GM12891 (cell line): ENCODE data around the gene APOH.

ENCODE experiments used
- DNase-seq: peaks from one replicate; pipeline ENCODE4 v3.0.0; 2011; ENCODE audit warnings: low spot score; ENCODE audit not compliant: insufficient read length
- FAIRE-seq: peaks from 2 replicates; lab custom pipeline; 2011; peaks lifted over from hg19 to GRCh38; lab: Jason Lieb, UNC
- PAX5 ChIP-seq: IDR thresholded peaks from 2 replicates; pipeline ENCODE4 v1.6.1; 2011; ENCODE audit warnings: low read length, moderate library complexity, mild to moderate bottlenecking; ENCODE audit not compliant: insufficient read depth, severe bottlenecking
- POLR2A ChIP-seq: IDR thresholded peaks from 2 replicates; pipeline ENCODE4 v1.6.1; 2011; ENCODE audit warnings: low read depth, low read length, control low read depth
- POLR2AphosphoS5 ChIP-seq: IDR thresholded peaks from 2 replicates; pipeline ENCODE4 v1.6.1; 2011; ENCODE audit warnings: low read depth, low read length, control low read depth
- POU2F2 ChIP-seq: IDR thresholded peaks from 2 replicates; pipeline ENCODE4 v1.6.1; 2011; ENCODE audit warnings: low read depth, mild to moderate bottlenecking, control low read depth, low read length, moderate library complexity
- SPI1 ChIP-seq: IDR thresholded peaks from 2 replicates; pipeline ENCODE4 v1.6.1; 2011; ENCODE audit warnings: low read depth, low read length, control low read depth
- TAF1 ChIP-seq: IDR thresholded peaks from 2 replicates; pipeline ENCODE4 v1.6.1; 2011; ENCODE audit warnings: low read depth, low read length, control low read depth

Gene APOH

DNA sequence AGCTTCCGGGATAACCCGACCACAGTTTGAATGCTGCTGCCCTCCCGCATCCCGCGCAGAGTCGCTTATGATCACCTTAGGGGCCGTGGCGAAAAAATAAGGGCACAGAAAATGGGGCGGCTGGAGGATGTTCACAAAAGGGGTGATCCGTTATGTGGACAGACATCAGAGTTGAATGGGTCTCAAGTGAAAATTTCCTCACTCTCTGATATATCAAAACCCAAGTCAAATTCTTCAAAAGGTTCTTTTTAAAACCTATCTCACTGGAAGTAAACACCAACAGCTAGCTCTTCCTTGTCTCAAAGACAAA, 36.9 kb downstream of the APOH start:
- DNase-seq = no peak
- FAIRE-seq = no peak
- TF ChIP-seq POU2F2 = no peak
- no peak for TF ChIP-seq SPI1
- no peak for TF ChIP-seq POLR2AphosphoS5
- TF ChIP-seq TAF1 = no peak
- TF ChIP-seq POLR2A = no peak
- no peak for TF ChIP-seq PAX5

DNA sequence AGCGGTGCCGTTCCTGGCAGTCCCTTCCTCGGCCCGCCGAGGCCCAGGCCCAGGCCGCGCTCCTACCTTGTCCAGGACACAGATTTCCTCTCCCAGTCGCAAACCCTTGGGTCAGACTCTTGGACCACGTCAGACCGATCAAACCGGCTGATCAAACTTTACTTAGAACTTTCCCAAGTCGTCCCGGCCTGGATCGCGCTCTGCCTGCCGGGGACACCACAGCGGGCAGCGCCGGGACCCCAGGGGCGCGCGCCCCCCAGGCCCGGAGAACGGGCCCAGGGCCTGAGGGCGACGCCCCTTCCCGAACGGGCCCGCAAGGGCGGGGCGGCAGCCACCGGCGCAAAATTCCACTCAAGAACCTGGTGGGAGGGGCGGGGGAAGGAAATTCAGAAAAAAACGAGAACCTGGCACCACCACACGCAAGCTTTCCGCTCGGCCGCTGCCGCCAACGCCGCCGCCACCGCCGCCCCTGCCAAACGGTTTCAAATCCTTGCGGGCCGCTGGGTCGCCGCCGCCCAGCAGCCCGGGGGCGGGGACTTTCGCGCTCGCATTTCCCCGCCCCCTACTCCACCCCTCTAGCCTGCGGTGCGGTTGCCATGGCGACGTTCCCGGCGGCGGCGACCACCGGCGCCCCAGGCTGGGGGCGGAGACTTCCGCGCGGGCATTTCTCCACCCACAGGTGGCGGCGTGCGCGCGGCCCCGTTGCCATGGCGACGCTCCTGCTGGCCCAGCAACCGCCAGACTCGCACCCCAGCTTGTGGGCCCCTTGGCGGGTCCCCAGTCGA, 37.4 kb downstream of the APOH start, which contains the start of gene CEP112:
TSS of gene CEP112 (minus strand) at position 541 of the 785 bp plus-strand sequence.
- TF ChIP-seq POU2F2 = no peak
- peak; percentile 21 for TF ChIP-seq PAX5
- TF ChIP-seq SPI1 = no peak
- DNase-seq = peak; percentile 58
- no peak for FAIRE-seq

DNA sequence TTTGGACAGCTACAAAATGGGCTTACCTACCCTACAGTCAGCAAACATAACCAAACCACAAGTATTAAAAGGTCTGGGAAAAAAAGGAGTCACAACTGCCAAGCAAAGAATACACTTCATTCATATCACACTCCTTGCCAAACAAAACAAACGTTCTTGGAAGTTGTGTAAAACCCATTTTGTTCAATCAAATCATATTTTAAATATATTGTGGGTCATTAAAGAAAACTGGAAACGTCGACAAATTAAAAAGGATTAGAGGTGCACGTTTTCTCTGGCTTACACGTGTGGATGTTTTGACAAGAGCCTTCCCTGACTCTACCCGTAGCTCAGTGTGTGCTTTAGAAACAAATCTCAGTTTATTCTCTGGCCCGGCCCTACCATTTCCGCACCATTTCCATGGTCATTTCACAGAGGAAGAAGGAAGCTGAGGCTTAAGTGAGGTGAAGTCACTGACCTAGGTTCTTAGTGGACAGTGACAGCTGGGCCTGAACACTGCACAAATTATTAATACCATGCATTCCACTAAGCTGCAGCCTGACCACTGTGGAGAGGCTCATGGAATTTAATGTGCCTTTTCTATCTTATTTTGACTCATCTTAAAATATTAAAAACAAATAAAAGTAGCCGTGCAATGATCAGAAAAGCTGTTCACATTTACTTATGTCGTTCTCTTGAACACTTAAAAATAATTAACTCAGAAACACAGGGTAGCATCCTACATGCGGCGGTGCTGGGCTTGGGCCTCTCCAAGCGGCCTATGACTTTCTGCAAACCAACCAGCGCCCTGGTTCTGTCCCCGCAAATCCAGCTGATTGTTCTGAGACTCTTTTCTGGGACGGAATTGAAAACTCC, 38.2 kb downstream of the APOH start:
- TF ChIP-seq SPI1 (no peak), POU2F2 (no peak)
- FAIRE-seq (no peak), DNase-seq (no peak)

DNA sequence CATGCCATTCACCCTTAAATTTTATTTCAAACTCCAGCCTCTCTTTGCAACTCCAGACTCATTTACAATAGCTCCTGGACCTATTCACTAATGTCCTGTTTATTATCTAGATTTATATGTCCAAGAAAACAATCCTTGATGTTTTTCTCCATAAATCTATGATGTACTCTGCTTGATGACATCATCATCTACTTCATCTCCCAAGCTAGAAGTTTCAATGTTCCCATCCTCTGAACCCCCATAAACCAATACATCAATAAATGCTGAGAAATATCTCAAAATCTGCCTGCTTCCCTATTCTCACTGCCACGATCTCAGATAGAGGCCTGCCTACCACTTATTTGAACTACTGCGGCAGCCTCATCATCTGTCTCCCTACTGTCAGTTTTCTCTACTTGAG, 41.5 kb downstream of the APOH start:
- FAIRE-seq = no peak
- no peak for DNase-seq
- TF ChIP-seq POLR2A (no peak), POU2F2 (no peak), POLR2AphosphoS5 (no peak), TAF1 (no peak), PAX5 (no peak), SPI1 (no peak)

DNA sequence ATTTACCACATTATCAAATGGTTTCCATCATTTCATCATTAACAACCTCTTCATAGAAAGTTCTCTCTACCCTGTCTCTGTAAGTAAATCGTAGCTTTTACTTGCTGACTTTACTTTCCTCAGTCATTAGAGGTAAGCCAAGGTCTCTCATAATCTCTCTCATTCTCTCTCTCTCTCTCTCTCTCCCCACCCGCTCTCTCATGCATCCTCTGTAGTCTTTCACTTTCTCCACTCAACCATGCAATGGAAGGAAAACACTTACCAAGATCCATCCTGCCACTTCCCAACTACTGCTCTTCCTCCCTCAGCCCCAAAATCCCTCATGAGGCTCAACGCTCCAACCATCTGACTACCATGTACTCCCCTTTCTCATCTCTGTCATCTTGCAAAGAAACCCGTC, 43.4 kb downstream of the APOH start:
- no peak for TF ChIP-seq SPI1
- no peak for TF ChIP-seq TAF1
- TF ChIP-seq PAX5 = no peak
- no peak for TF ChIP-seq POLR2A
- no peak for TF ChIP-seq POU2F2
- no peak for TF ChIP-seq POLR2AphosphoS5
- no peak for FAIRE-seq
- no peak for DNase-seq

DNA sequence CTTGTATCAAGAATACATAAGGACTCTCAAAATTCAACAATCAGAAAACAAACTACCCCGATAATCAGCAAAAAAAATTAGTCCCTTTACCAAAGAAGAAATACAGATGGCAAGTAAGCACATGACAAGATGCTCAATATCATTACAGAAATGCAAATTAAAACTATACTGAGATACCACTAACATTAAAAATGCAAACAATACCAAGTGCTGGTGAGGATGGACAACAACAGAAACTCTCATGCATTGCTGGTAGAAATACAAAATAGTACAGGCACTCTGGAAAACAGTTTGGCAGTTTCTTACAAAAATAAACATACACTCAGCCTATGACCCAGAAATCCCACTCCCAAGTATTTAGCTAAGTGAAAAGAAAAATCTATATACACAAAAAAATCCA, 44.8 kb downstream of the APOH start:
- DNase-seq = no peak
- no peak for TF ChIP-seq SPI1
- TF ChIP-seq POU2F2 = no peak
- TF ChIP-seq POLR2AphosphoS5 = no peak
- no peak for FAIRE-seq

DNA sequence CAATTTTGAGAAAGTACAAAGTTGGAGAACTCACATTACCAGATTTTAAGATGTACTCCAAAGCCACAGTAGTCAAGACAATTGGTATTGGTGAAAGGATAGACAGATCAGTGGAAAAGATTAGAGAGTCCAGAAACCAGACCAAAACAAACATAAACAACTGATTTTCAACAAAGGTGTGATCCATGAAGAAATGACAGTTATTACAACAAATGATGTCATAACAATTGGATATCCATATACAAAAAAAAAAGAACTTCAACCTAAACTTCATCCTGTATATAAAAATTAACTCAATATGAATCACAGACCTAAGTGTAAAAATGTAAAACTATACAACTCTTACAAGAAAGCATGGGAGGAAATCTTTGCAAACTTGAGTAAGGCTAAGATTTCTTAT, 45.7 kb downstream of the APOH start:
- TF ChIP-seq TAF1 (no peak), POLR2AphosphoS5 (no peak), POU2F2 (no peak), POLR2A (no peak), SPI1 (no peak)
- FAIRE-seq = no peak
- DNase-seq = no peak

DNA sequence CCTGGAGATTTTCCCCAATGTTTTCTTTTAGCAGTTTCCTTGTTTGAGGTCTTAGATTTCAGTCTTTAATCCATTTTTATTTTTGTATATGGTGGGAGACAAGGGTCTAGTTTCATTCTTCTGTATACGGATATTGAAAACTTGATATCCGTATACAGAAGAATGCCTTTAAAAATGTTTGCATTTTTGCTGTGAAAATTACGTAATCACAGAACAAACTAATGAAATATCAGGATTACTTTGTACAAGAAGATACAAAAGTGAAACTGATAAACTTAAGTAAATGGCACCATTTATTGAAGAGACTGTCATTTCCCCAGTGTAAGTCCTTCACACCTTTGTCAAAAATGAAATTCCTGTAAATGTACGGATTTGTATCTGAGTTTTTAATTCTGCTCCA, 50.6 kb downstream of the APOH start:
- no peak for DNase-seq
- no peak for FAIRE-seq
- TF ChIP-seq PAX5 (no peak), TAF1 (no peak), POLR2AphosphoS5 (no peak), SPI1 (no peak), POLR2A (no peak)

DNA sequence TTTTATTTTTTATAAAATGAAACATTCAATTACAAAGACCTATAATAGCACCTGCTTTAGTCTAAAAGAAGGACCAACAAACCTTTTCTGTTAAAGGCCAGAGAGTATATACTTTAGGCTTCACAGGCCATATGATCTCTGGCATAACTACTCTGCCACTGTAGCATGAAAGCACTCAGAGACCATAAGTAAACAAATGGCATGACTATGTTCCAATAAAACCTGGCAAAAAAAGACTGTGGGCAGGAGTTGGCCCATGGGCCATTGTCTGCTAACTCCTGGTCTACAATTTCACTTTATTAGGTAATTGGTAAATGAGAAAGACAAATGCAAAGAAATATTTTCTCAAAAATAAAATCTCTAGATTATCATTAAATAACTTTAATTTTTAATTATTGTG, 52.2 kb downstream of the APOH start:
- TF ChIP-seq POU2F2 = no peak
- no peak for TF ChIP-seq PAX5
- TF ChIP-seq TAF1 = no peak
- no peak for TF ChIP-seq POLR2A
- no peak for TF ChIP-seq POLR2AphosphoS5
- no peak for TF ChIP-seq SPI1
- FAIRE-seq (no peak), DNase-seq (no peak)

DNA sequence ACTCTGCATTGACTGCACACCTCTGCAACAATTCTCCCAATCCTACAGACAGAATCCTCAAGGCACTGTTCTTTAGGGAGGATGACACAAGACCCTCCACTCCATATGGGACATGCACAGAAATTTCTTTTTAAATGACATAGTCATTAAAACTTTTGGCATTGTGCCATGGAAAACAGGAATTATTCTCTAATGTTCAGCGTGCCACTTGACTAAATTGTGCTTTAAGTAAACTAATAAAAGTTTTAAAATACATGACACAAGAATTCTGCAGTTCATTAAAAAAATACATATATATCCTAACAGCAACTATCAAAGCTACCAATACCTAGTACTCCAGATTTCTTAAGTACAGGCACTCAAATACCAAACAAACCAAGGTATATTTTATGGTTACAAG, 53.3 kb downstream of the APOH start:
- TF ChIP-seq SPI1 (no peak), POLR2A (no peak), POLR2AphosphoS5 (no peak), PAX5 (no peak), TAF1 (no peak), POU2F2 (no peak)
- DNase-seq (no peak), FAIRE-seq (no peak)
